Lung (tissue), 12 donors: Measurements from ENCODE around the gene TMCO4. TPM values are rescaled to one million over a fixed set of nuclear protein-coding genes. Genes with fewer than 3 reads are reported as not detected.

Source experiments
- ATAC-seq: fragments of 200-7000 bp; cut with Tn5 transposase; one replicate; pipeline ENCODE4 v1.9.1; 2020; ENCODE audit warnings: moderate number of reproducible peaks; ENCODE audit not compliant: insufficient read depth, low FRiP score
- DNase-seq, 3 donors: peaks; one replicate each; pipeline ENCODE4 v3.0.0-alpha.2; 2013 to 2017
- H3K27ac ChIP-seq, 2 donors: one replicate each; pipeline ENCODE4 v1.5.1; 2013; ENCODE audit warnings: mild to moderate bottlenecking in 2 of 2, moderate library complexity in 2 of 2, control low read depth in 1 of 2, inconsistent platforms in 1 of 2, low read depth in 1 of 2, low read length in 1 of 2
- H3K27me3 ChIP-seq, 3 donors: one replicate each; pipeline ENCODE4 v1.5.1; 2013; ENCODE audit warnings: low read length in 2 of 3; ENCODE audit not compliant: control insufficient read depth in 3 of 3, insufficient read depth in 3 of 3
- H3K36me3 ChIP-seq, 4 donors: one replicate each; pipeline ENCODE4 v1.5.1; 2013; ENCODE audit warnings: low read length in 4 of 4, mild to moderate bottlenecking in 1 of 4, moderate library complexity in 1 of 4; ENCODE audit not compliant: control insufficient read depth in 4 of 4, insufficient read depth in 4 of 4
- H3K4me1 ChIP-seq, 5 donors: one replicate each; pipeline ENCODE4 v1.5.1; 2013; ENCODE audit warnings: low read length in 5 of 5, mild to moderate bottlenecking in 2 of 5, moderate library complexity in 1 of 5; ENCODE audit not compliant: control insufficient read depth in 5 of 5, insufficient read depth in 5 of 5
- H3K4me3 ChIP-seq: one replicate; pipeline ENCODE4 v1.5.1; 2013; ENCODE audit warnings: mild to moderate bottlenecking, control low read depth, moderate library complexity
- H3K9ac ChIP-seq, 2 donors: one replicate each; pipeline ENCODE4 v1.5.1; 2013; ENCODE audit warnings: low read length in 2 of 2, control low read depth in 1 of 2; ENCODE audit not compliant: insufficient read depth in 1 of 2
- H3K9me3 ChIP-seq, 4 donors: one replicate each; pipeline ENCODE4 v1.5.1; 2013; ENCODE audit warnings: low read length in 3 of 4, mild to moderate bottlenecking in 1 of 4, moderate library complexity in 1 of 4; ENCODE audit not compliant: control insufficient read depth in 4 of 4, insufficient read depth in 3 of 4
- WGBS, 2 donors: extraction: QIAGEN DNeasy Blood & Tissue Kit; methylation state at CpG; one replicate each; pipeline ENCODE4 v1.1.7; 2013; 5-methylcytosine and 5-hydroxymethylcytosine counted together
- polyA plus RNA-seq, 2 donors: library from polyadenylated mRNA; stranded (reverse); fragments of 200-250 nt; gene quantifications; one replicate each; pipeline ENCODE4 v1.2.1, GENCODE V29; 2013
- total RNA-seq, 2 donors: library from RNA; depleted of rRNA in 1 of 2; stranded (reverse); fragments of >200 nt in 1 of 2; gene quantifications; one replicate each; pipeline ENCODE4 v1.2.1, GENCODE V29; 2014 to 2021
- TF ChIP-seq, protein P1 (sequence below): IDR thresholded peaks from 2 replicates; pipeline ENCODE4 v1.5.1; 2012; ENCODE audit warnings: mild to moderate bottlenecking; ENCODE audit errors: control extremely low read depth, extremely low read depth
- donor health status: control.
- donor health status: control.
- donor health status: Bipolar disorder and iron deficiency.
- donor health status: healthy.
- donor health status: DM: yes; HTN: yes; CAD: no.

Gene TMCO4
- total and polyA plus RNA-seq, 4 donors: 14.3 to 27.8 (median 19.5) TPM

DNA sequence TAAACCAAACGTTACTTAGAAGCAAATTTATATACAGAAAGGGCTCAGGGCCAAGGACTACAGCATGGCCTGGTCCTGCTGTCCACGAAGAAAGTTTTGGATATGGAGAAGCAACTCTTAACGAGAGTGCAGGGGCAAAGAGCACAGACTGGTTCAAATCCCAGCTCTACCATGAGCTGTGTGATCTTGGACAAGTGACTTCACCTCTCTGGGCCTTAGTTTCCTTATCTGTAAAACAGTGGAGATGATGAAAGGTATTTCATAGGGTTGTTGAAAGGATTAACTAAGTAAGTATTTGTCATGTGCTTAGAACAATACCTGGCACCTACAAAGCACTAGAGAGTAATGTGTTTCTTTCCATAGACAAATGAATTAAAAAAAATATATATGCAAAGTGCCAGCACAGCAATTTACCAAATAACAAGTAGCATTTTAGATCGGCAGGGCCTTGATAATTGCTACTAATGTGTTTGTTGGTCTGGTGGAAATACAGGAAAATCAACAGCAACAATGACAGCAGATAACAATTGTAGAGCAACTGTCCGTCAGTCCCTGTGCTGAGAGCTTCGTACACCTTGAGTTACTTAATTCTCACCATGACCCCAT, 25.4 kb downstream of the TMCO4 start:
- Histone ChIP-seq H3K4me3 (no peak overlapping the region), H3K9ac (no peak overlapping the region), H3K36me3 (peaks cover 0 to 17% (median 3%) of the 10 kb centered on the region in 4 donors), H3K4me1 (peaks cover 0 to 4% (median 0%) of the 10 kb centered on the region in 5 donors), H3K9me3 (no peaks in the 10 kb centered on the region), H3K27me3 (no peaks in the 10 kb centered on the region), H3K27ac (no peak overlapping the region)
- TF ChIP-seq, protein P1, sequence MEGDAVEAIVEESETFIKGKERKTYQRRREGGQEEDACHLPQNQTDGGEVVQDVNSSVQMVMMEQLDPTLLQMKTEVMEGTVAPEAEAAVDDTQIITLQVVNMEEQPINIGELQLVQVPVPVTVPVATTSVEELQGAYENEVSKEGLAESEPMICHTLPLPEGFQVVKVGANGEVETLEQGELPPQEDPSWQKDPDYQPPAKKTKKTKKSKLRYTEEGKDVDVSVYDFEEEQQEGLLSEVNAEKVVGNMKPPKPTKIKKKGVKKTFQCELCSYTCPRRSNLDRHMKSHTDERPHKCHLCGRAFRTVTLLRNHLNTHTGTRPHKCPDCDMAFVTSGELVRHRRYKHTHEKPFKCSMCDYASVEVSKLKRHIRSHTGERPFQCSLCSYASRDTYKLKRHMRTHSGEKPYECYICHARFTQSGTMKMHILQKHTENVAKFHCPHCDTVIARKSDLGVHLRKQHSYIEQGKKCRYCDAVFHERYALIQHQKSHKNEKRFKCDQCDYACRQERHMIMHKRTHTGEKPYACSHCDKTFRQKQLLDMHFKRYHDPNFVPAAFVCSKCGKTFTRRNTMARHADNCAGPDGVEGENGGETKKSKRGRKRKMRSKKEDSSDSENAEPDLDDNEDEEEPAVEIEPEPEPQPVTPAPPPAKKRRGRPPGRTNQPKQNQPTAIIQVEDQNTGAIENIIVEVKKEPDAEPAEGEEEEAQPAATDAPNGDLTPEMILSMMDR: no peak
- ATAC-seq (no peak), DNase-seq (no peak)
- 83 to 89% methylated on average over 6 of the region's 6 CpGs for WGBS, 2 donors

DNA sequence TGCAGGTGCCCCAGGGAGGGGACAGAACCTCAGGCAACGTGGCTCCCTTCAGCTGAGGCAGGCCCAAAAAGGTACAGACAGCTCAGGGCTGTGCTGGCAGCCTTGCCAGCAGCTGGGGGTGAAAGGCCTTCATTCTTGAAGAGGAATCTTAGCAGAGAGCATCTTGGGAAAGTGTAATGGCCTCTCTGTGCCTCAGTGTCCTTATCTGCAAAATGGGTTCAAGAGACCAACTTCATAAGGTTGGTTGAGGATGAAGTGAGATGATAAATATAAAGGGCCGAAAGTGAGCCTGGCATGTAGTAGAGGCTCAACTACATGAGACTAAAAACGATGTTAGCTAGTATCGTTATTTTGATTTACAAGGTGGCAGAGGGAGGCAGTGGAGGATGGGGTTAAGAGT, 26.2 kb downstream of the TMCO4 start:
- Histone ChIP-seq H3K4me3 (no peak overlapping the region), H3K36me3 (peaks cover 0 to 22% (median 0%) of the 10 kb centered on the region in 4 donors), H3K27me3 (no peaks in the 10 kb centered on the region), H3K9me3 (no peaks in the 10 kb centered on the region), H3K9ac (no peak overlapping the region), H3K27ac (no peak overlapping the region), H3K4me1 (peaks cover 0 to 4% (median 0%) of the 10 kb centered on the region in 5 donors)
- no peak for ATAC-seq
- 86 to 90% methylated on average over 4 of the region's 4 CpGs for WGBS, 2 donors
- TF ChIP-seq, protein P1: no peak
- DNase-seq: no peak

DNA sequence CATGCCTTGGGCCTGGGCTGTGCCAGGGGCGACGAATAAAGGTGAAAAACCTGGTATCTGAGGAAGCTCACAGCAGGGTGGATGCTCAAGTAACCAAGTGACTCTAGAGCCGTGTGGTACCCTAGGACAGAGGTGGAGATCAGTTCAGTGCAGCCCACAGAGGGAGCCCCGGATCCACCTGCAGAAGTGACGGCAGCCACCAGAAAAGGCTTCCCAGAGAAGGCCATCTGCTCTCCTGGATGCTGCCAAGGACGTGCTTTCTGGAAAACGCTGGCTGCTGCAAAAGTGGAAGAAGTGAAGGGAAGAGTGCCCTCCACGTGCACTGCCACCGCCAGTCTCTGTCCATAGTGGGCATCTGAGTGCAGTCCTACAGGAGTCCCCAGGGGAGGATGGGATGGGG, 27.7 kb downstream of the TMCO4 start:
- DNase-seq: no peak
- Histone ChIP-seq H3K27ac (no peak overlapping the region), H3K27me3 (no peaks in the 10 kb centered on the region), H3K4me3 (no peak overlapping the region), H3K9me3 (no peaks in the 10 kb centered on the region), H3K9ac (no peak overlapping the region), H3K36me3 (peaks cover 0 to 24% (median 1%) of the 10 kb centered on the region in 4 donors), H3K4me1 (peaks cover 0 to 4% (median 0%) of the 10 kb centered on the region in 5 donors)
- 87 to 89% methylated on average over 9 of the region's 9 CpGs for WGBS, 2 donors
- ATAC-seq: no peak
- TF ChIP-seq, protein P1: no peak

DNA sequence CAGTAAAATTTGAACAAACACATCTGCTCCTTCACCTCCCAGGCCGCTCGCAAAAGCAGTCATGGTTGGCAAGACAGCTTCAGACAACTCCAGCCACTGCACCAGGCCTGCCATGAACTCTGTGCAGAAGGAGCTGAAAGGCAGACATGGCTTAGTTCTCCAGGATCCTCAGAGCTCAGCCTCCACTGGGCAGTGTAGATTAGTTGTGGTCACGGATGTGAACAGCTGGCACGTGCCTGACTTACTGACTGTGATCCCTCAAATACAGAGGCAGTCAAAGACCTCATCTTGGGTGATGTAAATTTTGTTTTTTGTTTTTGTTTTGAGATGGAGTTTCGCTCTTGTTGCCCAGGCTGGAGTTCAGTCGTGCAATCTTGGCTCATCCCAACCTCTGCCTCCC, 28.4 kb downstream of the TMCO4 start:
- no peaks in the 10 kb centered on the region for H3K27me3 ChIP-seq
- no peak for ATAC-seq
- no peak overlapping the region for H3K4me3 ChIP-seq
- H3K4me1 ChIP-seq: peaks cover 0 to 4% (median 0%) of the 10 kb centered on the region in 5 donors
- no peak overlapping the region for H3K27ac ChIP-seq
- DNase-seq: no peak
- no peaks in the 10 kb centered on the region for H3K9me3 ChIP-seq
- H3K36me3 ChIP-seq: peaks cover 0 to 24% (median 1%) of the 10 kb centered on the region in 4 donors
- no peak overlapping the region for H3K9ac ChIP-seq
- WGBS, 2 donors: 94 to 95% methylated on average over 6 of the region's 6 CpGs
- TF ChIP-seq, protein P1: no peak
